Calu3 (cell line): ENCODE results near the gene HTN3. TPM values are rescaled to one million over a fixed set of nuclear protein-coding genes. Genes with fewer than 3 reads are reported as not detected.
"Not testable (repeated sequence)": the region's sequence is repeated elsewhere in the genome, so short reads cannot be mapped to it uniquely, and the experiment has no call there.

ENCODE experiments used
- BruUV-seq: library from RNA; stranded (reverse); fragments of 400-500 nt; replicated peaks from 2 replicates; lab custom pipeline; 2021; lab: Mats Ljungman, UMichigan
- CTCF ChIA-PET: fragments of 300-600 bp; sonication (Branson Sonifier 250); formaldehyde crosslinking; loops from one replicate; lab custom pipeline; 2022; ENCODE audit warnings: antibody characterized with exemption; lab: Charles Lee
- DNase-seq: peaks from one replicate; pipeline ENCODE4 v3.0.0; 2022
- H3K27ac Mint-ChIP-seq: one replicate; pipeline ENCODE4 v1.8.0; 2022; ENCODE audit warnings: mixed read lengths; ENCODE audit not compliant: unreplicated experiment
- H3K27me3 Mint-ChIP-seq: one replicate; pipeline ENCODE4 v1.8.0; 2022; ENCODE audit warnings: mixed read lengths; ENCODE audit not compliant: unreplicated experiment
- H3K36me3 Mint-ChIP-seq: one replicate; pipeline ENCODE4 v1.8.0; 2022; ENCODE audit warnings: mild to moderate bottlenecking, moderate library complexity, mixed read lengths; ENCODE audit not compliant: insufficient read depth, unreplicated experiment
- H3K4me1 Mint-ChIP-seq: one replicate; pipeline ENCODE4 v1.8.0; 2022; ENCODE audit warnings: mild to moderate bottlenecking, low read depth, mixed read lengths; ENCODE audit not compliant: unreplicated experiment
- H3K4me3 Mint-ChIP-seq: one replicate; pipeline ENCODE4 v1.8.0; 2022; ENCODE audit warnings: mild to moderate bottlenecking, low read depth, moderate library complexity, mixed read lengths; ENCODE audit not compliant: unreplicated experiment
- H3K9me3 Mint-ChIP-seq: one replicate; pipeline ENCODE4 v1.8.0; 2022; ENCODE audit warnings: low read depth, mixed read lengths; ENCODE audit not compliant: unreplicated experiment
- intact Hi-C: fragments of 100-400 bp; cut with micrococcal nuclease; formaldehyde crosslinking; loops from one replicate; pipeline ENCODE4 v1.10.0; 2022; ENCODE audit not compliant: unreplicated experiment
- total RNA-seq: library from RNA; stranded (reverse); gene quantifications from 2 replicates; pipeline ENCODE4 v1.2.3, GENCODE V29; 2022
- TF ChIP-seq, protein P1 (sequence below): fragments of 200-600 bp; IDR thresholded peaks from one replicate; pipeline ENCODE4 v1.8.0; 2022; ENCODE audit warnings: antibody characterized with exemption; ENCODE audit not compliant: unreplicated experiment

HTN3 gene
- total RNA-seq, 1 experiment from 2014 or later: not detected

DNA sequence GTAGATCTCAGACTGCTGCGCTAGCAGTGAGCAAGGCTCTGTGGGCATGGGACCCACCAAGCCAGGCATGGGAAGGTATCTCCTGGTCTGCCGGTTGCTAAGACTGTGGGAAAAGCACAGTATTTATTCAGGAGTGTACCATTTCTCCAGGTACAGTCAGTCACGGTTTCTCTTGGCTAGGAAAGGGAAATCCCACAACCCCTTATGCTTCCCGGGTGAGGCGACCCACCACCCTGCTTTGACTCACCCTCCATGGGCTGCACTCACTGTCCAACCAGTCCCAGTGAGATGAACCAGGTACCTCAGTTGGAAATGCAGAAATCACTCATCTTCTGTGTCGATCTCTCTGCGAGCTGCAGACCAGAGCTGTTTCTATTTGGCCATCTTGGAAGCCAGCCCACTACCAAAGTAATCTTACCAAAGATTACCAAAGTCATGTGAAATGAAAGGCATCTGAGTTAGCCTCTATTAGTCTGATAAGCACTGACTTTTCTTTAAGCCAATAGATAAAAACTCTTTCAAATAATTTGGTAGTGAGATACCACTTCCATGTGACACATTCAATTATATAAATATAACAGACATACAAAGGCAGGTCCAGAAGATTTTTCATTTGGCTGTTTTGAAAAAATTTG, 13.5 kb downstream of the HTN3 start:
- Mint-ChIP-seq H3K36me3 (no peaks in the 10 kb centered on the region), H3K4me3 (no peak overlapping the region), H3K9me3 (peaks cover 3% of the 10 kb centered on the region), H3K27ac (no peak overlapping the region), H3K27me3 (no peaks in the 10 kb centered on the region), H3K4me1 (no peaks in the 10 kb centered on the region)
- TF ChIP-seq, protein P1, sequence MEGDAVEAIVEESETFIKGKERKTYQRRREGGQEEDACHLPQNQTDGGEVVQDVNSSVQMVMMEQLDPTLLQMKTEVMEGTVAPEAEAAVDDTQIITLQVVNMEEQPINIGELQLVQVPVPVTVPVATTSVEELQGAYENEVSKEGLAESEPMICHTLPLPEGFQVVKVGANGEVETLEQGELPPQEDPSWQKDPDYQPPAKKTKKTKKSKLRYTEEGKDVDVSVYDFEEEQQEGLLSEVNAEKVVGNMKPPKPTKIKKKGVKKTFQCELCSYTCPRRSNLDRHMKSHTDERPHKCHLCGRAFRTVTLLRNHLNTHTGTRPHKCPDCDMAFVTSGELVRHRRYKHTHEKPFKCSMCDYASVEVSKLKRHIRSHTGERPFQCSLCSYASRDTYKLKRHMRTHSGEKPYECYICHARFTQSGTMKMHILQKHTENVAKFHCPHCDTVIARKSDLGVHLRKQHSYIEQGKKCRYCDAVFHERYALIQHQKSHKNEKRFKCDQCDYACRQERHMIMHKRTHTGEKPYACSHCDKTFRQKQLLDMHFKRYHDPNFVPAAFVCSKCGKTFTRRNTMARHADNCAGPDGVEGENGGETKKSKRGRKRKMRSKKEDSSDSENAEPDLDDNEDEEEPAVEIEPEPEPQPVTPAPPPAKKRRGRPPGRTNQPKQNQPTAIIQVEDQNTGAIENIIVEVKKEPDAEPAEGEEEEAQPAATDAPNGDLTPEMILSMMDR: no peak
- no TSS peak for BruUV-seq
- DNase-seq: no peak
- intact Hi-C loops: no loop called here
- CTCF ChIA-PET: no interaction called here

DNA sequence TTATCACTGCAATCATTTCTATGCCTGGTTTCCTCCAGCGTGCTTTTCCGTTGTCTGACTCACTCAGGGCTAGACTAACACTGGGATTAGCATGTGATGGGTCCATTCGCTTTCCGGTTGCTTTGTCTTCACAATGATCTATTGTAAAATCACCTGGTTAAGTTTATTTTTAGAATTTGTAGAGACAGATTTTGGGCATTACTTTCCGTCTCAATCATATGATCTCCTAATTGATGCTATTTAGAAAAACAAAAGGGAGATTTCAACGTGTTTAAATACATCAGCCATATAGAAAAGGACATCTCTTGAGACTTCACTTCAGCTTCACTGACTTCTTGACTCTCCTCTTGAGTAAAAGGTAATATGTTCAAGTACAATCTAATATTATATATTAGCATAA, 21.9 kb downstream of the HTN3 start, which contains the start of gene HTN1:
TSS of gene HTN1 (plus strand) at position 301 of the 400 bp plus-strand sequence. CDS start 2,639 bp downstream, outside the sequence.
- CTCF ChIA-PET, DNase-seq, intact Hi-C loops, H3K9me3 Mint-ChIP-seq, BruUV-seq, H3K27ac Mint-ChIP-seq, H3K36me3 Mint-ChIP-seq, H3K27me3 Mint-ChIP-seq, H3K4me1 Mint-ChIP-seq, H3K4me3 Mint-ChIP-seq: not testable (repeated sequence)

DNA sequence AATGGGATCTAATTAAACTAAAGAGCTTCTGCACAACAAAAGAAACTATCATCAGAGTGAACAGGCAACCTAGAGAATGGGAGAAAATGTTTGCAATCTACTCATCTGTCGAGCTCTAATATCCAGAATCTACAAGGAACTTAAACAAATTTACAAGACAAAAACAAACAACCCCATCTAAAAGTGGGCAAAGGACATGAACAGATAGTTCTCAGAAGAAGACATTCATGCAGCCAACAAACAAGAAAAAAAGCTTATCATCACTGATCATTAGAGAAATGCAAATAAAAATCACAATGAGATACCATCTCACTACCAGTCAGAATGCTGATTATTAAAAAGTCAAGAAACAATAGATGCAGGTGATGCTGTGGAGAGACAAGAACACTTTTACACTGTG, 28.3 kb downstream of the HTN3 start:
- CTCF ChIA-PET, intact Hi-C loops, H3K4me1 Mint-ChIP-seq, H3K27me3 Mint-ChIP-seq, H3K36me3 Mint-ChIP-seq, H3K4me3 Mint-ChIP-seq, DNase-seq, H3K27ac Mint-ChIP-seq, H3K9me3 Mint-ChIP-seq, BruUV-seq: not testable (repeated sequence)

DNA sequence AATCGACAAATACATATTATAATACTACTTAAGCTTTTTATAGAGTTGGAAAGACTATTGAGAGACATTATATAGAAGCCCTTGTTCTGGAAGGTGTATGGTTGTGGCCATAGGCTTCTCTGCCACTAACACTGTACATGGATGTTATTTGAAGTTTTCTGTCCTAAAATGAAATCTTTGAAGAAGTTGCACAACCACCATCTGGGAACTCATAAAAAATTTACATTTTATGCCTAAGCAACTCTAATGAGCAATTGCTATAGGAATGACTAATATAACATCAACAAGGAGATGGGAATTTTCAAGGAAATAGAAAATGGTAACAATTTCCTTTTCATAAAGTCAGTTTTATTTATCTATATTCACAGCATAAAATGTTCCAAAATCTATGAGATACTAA, 29.4 kb downstream of the HTN3 start:
- peaks cover 2% of the 10 kb centered on the region for H3K9me3 Mint-ChIP-seq
- H3K27ac Mint-ChIP-seq: no peak overlapping the region
- H3K4me1 Mint-ChIP-seq: no peaks in the 10 kb centered on the region
- no TSS peak for BruUV-seq
- no peak for DNase-seq
- intact Hi-C loops: no loop called here
- no peaks in the 10 kb centered on the region for H3K36me3 Mint-ChIP-seq
- TF ChIP-seq, protein P1: no peak
- CTCF ChIA-PET: no interaction called here
- no peaks in the 10 kb centered on the region for H3K27me3 Mint-ChIP-seq
- no peak overlapping the region for H3K4me3 Mint-ChIP-seq

DNA sequence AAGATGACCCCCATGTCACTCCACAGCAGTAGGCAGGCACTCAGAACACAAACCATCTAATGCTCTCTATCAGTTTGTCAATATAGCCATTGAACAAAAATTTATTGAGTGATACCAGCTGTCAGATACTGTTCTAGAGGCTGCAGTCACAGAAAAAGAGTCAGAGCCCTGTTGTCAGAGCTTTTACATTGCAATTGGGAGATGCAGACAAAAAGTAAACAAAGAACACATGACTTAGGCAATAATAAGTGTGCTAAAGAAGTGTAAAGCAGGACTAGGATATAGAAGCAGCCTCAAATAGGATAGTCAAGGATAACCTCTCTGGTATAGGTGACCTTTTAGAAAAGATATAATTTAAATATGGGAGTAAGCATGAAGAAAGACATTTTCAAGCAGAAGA, 30.9 kb downstream of the HTN3 start:
- no TSS peak for BruUV-seq
- TF ChIP-seq, protein P1: no peak
- CTCF ChIA-PET: no interaction called here
- no peaks in the 10 kb centered on the region for H3K36me3 Mint-ChIP-seq
- H3K4me1 Mint-ChIP-seq: no peaks in the 10 kb centered on the region
- no peak for DNase-seq
- H3K27ac Mint-ChIP-seq: no peak overlapping the region
- no peak overlapping the region for H3K4me3 Mint-ChIP-seq
- peaks cover 2% of the 10 kb centered on the region for H3K9me3 Mint-ChIP-seq
- no peaks in the 10 kb centered on the region for H3K27me3 Mint-ChIP-seq
- intact Hi-C loops: no loop called here
